Endometrial microvascular endothelial cells (primary cell): Measurements from ENCODE around the gene CDC42EP3. TPM values are rescaled to one million over a fixed set of nuclear protein-coding genes. Genes with fewer than 3 reads are reported as not detected.

ENCODE experiments used
- in situ Hi-C: cut with HindIII; loops from 2 replicates; pipeline ENCODE4 v1.10.0; 2017; ENCODE audit warnings: low sequenced_read_pairs, low pct_unique_long_range_greater_than_20kb; ENCODE audit errors: inconsistent ontology term
- total RNA-seq: library from RNA; depleted of rRNA; stranded (reverse); fragments of >200 nt; gene quantifications from one replicate; pipeline ENCODE4 v1.2.3, GENCODE V29; 2015; ENCODE audit errors: inconsistent ontology term

CDC42EP3 gene
- total RNA-seq, 1 donor from 2014 or later: 40.1 TPM

DNA sequence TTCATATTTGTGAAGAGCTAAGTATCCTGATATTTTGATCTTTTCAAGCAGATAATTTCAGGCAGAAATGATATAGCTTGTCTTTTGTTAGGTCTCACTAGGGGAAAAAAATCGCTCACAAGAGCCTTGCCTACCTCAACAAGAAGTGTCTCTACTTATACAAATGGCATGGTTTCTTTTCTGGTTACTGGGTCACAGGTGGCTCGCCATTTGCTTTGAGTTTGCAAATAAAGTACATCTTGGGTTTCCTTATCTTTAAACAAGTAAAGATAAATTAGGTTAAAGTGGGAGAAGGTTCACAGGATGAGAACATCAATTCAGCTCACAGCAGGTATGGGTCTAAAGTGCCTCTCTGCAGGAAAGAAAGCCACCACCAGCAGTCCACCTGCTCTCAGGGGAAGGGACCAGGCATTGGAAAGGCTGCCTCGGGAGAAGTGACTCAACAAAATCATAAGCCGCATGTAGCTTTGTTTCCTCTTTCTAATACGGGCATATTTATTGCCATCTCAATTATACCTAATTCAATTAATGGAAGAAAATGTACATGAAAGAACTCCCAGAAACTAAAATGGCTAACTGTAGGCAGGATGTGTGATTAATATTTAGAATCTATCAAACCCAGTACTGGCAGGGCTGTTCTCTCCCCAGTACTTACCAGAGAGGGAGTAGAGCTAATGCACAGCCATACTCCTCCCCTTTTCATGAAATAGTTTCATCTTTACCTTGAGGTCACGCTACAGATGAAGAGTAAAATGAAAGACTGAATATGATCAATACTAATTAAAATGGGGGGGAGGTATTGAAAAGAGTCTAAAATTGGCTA is 28.3 kb downstream of the CDC42EP3 start:
- in situ Hi-C loops: no loop called here

DNA sequence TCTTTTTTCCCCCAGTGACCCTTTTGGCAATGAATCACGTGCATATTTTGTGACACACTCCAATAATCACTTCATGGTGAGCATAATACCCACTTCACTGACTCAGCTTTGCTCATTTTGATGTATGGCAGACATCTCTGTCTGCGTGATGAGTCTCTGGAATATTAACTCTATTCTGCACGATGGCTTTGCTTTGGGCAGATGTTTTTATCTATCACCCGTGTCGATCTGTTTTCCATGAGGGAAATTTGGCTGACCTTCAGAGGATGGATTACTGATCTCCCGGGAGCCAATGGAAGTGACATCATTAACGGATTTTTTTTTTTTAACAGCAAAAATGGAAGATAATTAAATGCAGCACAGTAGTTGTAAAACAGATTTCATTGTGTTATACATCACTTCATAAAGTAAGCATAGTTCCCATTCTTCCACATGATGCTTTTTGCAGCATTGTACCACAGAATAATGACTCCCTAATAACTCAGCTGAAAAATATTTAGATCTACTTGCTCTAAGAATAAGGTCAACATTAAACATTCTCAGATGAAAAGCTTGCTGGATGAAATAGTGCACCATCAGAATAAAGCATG is 29.8 kb downstream of the CDC42EP3 start:
- in situ Hi-C loops: no loop called here

DNA sequence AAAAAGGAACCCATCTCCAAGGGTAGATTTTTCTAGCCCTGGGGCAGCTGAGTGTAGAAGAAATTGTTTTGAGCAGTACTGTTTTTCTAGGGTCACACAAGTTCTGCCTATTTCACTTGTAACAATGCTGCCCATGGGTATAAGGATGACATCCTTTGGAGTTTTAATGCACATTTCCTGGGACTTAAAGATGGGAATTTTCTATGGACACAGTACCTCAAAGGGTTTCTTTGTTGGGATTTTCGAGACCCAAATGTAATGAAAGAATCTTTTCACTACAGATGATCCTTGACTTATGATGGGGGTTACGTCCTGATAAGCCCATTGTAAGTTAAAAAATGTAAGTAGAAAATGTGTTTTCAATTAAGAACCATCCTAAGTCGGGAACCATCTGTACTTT is 31.8 kb downstream of the CDC42EP3 start:
- in situ Hi-C loops: no loop called here

DNA sequence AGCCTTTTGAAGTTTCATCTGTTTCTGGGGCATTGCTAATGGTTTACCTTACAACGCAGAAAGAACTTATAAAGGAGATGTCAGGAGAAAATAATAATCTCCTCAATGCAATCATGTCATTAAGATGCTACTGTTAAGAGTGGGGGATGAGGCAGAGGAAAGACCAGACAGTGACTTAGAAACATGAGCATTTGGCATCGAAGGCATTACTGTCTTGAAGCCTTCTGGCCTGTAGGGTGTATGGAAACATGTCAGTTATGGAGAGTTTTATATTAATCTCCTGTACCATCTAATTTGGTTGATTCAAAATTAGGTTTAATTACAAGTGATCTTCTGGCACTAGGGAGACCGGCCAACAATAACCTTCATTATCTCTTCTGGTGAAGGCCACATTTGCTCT is 32.5 kb downstream of the CDC42EP3 start:
- in situ Hi-C loops: no loop called here

DNA sequence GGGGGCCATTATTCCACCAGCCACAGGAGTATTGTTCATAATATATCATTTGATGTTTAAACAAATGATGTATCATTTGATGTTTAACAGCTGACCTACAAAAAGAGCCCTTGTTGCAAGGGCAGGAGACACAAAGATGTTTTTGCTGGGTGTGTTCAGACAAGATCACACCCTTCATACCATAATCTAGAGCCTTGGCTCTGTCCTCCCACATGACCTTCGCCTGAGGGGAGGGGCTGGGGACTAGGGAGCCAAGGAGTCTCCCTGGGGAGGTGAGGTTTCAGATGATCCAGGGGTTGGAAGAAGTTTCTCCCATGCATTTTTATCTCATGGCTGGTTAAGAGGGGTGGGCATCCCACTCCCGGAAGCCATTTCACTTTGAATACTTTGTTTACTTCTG is 33.5 kb downstream of the CDC42EP3 start:
- in situ Hi-C loops: no loop called here

DNA sequence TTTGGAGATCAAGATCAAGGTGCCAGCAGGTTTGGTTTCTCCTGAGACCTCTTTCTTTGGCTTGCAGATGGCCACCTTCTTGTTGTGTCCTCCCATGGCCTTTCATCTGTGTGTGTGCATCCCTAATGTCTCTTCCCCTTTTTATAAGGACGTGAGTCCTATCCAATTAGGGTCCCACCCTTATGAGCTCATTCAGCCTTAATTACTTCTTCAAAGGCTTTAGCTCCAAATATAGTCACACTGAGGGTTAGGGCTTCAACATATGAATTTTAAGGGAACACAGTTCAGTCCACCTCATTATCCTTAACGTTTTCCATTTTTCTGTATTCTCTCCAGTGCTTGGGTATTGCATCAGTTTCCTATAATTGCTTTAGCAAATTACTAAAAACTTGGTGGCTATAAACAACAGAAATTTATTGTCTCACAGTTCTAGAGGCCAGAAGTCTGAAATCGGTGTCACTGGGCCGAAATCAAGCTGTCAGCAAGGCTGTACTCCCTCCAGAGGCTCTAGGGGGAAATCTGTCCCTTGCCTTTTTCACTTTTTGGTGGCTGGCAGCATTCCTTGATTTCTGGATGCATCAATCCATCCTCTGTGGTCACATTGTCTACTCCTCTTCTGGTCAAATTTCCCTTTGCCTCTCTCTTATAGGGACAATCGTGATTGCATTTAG is 34.1 kb downstream of the CDC42EP3 start:
- in situ Hi-C loops: no loop called here

DNA sequence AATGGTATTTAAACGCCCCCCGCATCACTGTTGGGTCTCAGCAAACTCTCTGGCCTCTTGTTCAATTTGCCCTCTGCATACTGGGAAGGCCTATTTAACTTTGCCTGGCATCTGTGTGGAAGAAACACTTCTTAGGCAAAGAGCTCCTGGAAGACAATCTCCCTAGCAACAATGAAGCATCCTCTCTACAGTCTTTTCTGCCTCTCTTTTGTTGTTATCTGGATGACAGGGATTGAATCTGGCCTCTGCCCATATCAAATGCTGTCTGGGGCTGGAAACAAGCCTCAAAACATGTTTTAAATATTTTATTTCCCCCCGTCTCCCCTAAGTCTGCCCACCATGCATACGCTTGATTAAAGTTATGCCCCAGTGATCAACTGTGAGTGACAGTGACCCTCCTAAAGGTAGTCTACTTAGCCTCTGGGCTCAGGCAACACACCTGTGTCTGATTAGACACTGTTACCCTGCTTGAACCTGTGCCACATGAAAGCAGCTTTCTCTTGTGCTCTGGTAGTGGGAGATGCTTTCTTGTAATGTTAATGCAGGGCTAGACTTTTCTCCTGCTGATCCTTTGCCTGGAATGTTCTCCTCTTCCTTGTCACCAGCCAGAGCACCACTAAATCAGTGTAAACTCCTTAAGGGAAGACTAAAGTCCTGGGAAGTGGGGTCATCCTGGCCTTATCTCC is 34.9 kb downstream of the CDC42EP3 start:
- in situ Hi-C loops: no loop called here

DNA sequence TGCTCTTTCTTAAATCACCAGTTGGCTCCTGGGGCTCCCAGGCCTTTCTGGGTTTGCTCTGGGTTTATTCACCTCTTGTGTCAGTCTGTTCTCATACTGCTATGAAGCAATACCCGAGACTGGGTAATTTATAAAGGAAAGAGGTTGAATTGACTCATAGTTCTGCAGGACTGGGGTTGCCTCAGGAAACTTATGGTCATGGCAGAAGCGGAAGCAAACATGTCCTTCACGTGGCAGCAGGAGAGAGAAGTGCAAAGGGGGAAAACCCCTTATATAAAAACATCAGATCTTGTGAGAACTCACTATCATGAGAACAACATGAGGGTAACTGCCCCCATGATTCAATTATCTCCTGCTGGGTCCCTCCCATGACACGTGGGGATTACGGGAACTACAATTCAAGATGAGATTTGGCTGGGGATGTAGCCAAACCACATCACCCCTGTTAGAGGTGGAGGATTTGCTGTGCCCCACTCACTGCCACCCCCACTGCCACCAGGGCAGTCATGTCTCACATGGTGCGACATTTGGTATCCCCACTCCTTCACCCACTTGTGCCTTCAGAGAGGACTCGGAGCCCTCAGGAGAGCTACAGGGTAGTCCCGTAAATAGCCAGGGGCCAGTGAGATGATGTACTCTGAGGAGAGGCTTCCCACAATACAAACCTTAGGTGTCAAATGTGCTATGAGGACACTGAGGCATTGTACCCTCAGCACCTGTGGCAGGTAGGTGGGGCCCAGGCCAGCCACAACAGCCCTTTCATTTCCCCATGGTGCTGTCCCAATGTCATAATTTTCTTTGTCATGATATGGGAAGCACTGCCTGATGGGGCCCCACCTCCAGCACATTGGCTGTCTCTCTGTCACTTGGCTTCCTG is 35.7 kb downstream of the CDC42EP3 start:
- in situ Hi-C loops: no loop called here

DNA sequence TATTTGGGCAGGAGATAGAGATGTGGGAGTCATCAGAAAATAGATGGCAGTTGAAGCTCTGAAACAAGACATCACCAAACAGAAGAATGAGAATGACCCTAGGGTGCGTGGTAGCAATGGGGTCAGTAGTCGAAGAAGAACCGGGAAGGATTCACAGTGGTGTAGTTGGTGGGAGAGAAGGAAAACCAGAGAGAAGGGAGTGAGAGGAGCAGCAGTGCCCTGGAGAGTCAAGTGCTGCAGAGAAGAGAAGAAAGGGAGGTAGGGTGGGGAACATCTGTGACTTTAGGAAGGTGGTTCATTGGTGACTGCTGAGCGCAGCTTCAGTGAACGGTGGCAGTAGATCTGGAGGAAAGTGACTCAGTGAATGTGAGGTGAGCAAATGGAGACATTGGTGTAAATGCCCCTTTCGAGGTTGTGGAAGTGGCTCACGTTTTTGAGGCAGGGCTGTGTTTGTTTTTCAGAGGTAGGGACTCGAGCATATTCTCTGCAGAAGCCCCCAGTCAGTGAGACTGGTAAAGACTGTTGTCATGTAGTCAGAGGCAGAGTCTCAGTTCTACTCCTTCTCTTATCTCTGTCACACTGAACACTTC is 36.4 kb downstream of the CDC42EP3 start:
- in situ Hi-C loops: no loop called here

DNA sequence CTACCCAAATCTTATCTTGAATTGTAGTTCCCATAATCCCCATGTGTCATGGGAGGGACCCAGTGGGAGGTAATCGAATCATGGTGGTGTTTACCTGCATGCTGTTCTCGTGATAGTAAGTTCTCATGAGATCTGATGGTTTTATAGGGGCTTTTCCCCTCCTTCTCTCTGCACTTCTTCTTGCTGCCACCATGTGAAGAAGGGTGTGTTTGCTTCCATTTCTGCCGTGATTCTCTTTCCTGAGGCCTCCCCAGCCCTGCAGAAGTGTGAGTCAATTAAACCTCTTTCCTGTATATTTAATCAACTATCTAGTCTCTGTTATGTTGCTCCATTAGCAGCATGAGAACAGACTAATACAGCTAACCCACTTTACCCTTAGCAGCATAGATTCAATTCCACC is 37.6 kb downstream of the CDC42EP3 start:
- in situ Hi-C loops: no loop called here

DNA sequence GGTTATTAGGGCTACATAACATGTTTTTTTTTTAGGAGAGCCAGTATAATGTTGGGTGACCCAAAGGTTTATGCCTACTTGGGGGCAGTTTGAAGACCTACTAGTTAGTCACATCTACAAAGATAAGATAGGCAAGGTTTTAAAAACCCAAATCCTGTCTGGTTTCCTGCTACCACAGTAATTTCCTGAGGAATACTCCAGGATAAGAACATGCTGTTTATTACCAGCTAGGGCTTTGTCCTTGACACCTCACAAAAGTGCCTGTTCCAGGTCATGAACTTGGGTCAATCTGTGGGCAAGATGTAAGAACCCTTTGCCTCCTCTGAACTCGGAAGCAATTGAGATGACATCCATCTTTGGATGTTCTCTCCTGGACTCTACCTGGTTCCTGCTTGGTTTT is 38.2 kb downstream of the CDC42EP3 start:
- in situ Hi-C loops: no loop called here

DNA sequence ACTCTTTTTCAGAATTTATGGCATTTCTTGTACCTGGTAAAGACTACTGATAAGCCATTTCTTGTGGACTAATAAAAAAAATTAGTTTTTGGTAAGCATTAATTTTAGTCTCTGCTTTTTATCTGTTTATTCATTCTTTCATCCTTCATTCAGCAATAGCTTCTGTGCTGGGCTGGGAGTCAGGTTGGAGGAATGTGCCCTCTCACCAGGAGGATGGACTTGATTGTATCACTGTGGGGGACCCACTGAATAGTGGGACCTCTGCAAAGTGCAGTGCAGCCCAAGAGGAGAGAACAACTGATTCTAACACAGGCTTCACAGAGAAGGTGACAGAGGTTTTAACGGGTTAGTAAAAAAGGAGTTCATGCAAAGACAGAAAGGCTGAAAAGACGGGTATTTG is 39.1 kb downstream of the CDC42EP3 start:
- in situ Hi-C loops: no loop called here

DNA sequence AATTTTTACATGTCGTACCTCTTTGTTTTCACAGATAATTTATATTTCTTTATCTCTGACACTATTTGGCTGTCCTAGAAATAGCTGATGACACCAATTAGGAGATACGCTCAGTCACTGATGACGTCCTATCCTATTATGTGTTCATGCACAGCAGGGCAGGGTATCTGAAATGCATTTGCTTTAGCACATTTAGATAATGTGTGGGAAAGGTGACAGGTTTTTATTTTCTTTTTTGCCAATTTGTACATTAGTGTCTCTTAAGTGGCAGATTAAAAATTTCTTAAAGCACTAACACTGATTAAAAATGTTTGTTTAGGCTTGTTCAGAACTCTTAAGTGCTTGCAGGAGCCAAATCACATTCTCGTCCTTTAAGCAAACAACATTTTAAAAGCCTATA is 39.7 kb downstream of the CDC42EP3 start:
- in situ Hi-C loops: no loop called here

DNA sequence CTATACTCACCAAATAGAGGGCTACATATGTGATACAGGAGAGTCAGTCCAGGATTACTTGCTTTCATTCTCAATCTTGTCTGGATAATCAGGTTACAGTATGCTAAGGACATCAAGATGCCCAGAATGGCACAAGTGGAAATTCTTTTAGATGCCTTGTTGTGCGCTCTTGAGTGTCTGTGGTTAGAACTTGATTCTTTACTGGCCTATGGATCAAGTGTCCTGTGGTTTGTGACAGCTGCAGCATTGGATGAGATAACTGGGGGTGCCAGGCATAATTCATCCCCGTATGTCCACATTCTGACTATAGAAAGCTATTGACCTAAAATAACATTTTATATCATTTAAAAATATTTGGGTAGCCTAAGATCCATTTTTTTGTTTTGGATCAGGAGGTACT is 40.1 kb downstream of the CDC42EP3 start:
- in situ Hi-C loops: no loop called here

DNA sequence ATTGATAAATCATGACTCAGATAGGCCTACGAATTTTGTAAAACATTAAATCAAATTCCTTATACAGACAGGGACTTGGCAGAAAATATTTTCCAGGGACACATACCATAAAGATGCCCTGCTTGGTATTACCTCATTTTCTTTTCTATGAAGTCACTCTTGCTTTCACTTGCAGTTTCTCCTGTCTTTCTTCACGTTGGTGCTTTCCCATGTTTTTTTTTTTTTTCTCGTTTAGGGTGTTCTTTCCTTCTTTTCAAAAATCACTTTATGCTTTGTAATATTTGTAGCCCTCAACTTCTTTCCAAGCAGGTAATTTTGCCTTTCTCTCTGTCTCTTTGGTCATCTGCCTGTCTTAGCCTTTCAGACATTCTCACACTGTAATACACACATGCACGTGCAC is 40.7 kb downstream of the CDC42EP3 start:
- in situ Hi-C loops: no loop called here

DNA sequence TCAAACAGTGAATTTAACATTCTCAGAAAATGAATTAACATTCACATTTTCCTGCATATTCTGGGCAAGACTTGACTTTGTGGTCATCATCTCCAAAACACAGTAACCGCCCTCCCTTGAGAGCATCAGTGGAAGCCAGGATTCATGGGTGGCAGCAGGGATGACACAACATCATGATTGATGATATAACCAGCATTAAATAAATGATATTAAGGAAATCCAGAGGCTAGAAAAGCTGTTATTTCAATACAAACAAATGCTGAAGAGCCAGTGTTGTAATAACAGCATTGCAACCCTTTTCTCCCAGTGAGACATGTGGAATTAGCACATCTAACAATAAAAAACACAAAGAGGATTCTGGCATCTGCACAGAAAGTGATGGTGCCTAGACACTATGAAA is 41.1 kb downstream of the CDC42EP3 start:
- in situ Hi-C loops: no loop called here

DNA sequence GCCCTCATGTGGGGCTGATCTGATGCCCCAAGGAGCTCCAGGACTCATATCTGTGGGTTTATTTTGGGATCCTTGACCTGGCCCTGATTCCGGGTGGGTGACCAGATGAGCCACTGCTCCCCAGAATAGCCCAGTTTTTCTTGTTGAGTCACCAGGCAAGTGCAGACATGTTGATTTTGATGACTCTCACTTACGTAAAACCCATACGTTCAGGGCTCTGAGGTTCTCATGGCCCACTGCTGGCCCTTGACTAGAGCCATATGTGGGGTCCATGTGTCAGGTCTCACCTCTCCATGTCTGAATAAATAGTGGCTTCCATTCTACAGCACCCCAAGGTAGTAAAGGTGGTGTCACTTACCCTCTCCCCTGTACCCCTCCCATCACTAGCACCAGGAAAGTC is 41.9 kb downstream of the CDC42EP3 start:
- in situ Hi-C loops: no loop called here

DNA sequence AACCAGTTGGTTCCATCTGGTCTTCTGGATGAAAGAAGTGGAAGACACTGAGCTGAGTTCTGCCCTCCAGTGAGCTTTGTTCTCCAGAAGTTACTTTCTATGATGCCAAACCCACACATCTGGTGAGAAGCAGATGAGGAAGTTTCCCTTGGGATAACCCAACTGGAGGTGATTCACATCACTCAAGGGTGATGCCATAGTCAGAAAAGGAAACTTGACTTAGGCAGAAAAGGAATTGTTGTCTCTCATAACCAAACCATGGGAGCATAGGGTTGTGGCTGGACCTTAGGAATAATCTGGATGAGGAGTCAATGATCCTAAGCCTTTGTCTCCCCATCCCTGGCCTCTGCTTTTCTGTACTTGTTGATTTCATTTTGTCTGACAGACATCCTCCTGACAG is 43.7 kb downstream of the CDC42EP3 start:
- in situ Hi-C loops: no loop called here
